CD8-positive, alpha-beta memory T cell (primary cell): ENCODE measurements around the gene SLC38A5. TPM values are rescaled to one million over a fixed set of nuclear protein-coding genes. Genes with fewer than 3 reads are reported as not detected.
"Not testable (repeated sequence)": the region's sequence is repeated elsewhere in the genome, so short reads cannot be mapped to it uniquely, and the experiment has no call there.

Experiments
- CTCF ChIA-PET: fragments of 350-600 bp; sonication (Branson Sonifier 250); formaldehyde crosslinking; loops from one replicate; lab custom pipeline; 2021; ENCODE audit warnings: antibody characterized with exemption; lab: Charles Lee
- POLR2A ChIA-PET: fragments of 350-600 bp; sonication (Branson Sonifier 250); formaldehyde crosslinking; loops from one replicate; lab custom pipeline; 2021; ENCODE audit warnings: antibody characterized with exemption; lab: Charles Lee
- DNase-seq, 5 donors: peaks; one replicate each; pipeline versions ENCODE4 v3.0.0 to v3.0.0-alpha.2; 2020 to 2022; ENCODE audit warnings: mixed read lengths in 1 of 5
- H3K27ac ChIP-seq: one replicate; pipeline ENCODE4 v1.7.0; 2013; ENCODE audit warnings: low read depth, mild to moderate bottlenecking, low read length, moderate library complexity
- H3K27me3 ChIP-seq: 2 replicates; pipeline ENCODE4 v1.7.0; 2013; ENCODE audit warnings: low read length, mild to moderate bottlenecking; ENCODE audit not compliant: insufficient read depth, poor library complexity, severe bottlenecking
- H3K36me3 ChIP-seq: 2 replicates; pipeline ENCODE4 v1.7.0; 2013; ENCODE audit warnings: mild to moderate bottlenecking, low read length, moderate library complexity; ENCODE audit not compliant: insufficient read depth
- H3K4me1 ChIP-seq: 2 replicates; pipeline ENCODE4 v1.7.0; 2013; ENCODE audit warnings: mild to moderate bottlenecking, low read length, moderate library complexity; ENCODE audit not compliant: insufficient read depth
- H3K4me3 ChIP-seq: 2 replicates; pipeline ENCODE4 v1.7.0; 2013; ENCODE audit warnings: mild to moderate bottlenecking, low read length
- H3K9me3 ChIP-seq: 2 replicates; pipeline ENCODE4 v1.7.0; 2013; ENCODE audit warnings: mild to moderate bottlenecking, low read length
- H3K27ac Mint-ChIP-seq, 8 donors: one replicate each; pipeline ENCODE4 v1.8.0; 2020 to 2021; ENCODE audit warnings: mixed read lengths in 8 of 8, mild to moderate bottlenecking in 6 of 8, inconsistent platforms in 3 of 8, moderate library complexity in 3 of 8
- H3K27me3 Mint-ChIP-seq, 2 donors: one replicate each; pipeline ENCODE4 v1.8.0; 2020 to 2021; ENCODE audit warnings: mixed read lengths in 2 of 2, mild to moderate bottlenecking in 1 of 2, moderate library complexity in 1 of 2
- H3K36me3 Mint-ChIP-seq, 3 donors: one replicate each; pipeline ENCODE4 v1.8.0; 2020 to 2021; ENCODE audit warnings: mixed read lengths in 3 of 3, inconsistent platforms in 1 of 3, mild to moderate bottlenecking in 1 of 3
- H3K4me1 Mint-ChIP-seq, 3 donors: one replicate each; pipeline ENCODE4 v1.8.0; 2020 to 2021; ENCODE audit warnings: mixed read lengths in 3 of 3, inconsistent platforms in 1 of 3, mild to moderate bottlenecking in 1 of 3
- H3K4me3 Mint-ChIP-seq, 7 donors: one replicate each; pipeline ENCODE4 v1.8.0; 2020 to 2021; ENCODE audit warnings: mixed read lengths in 7 of 7, mild to moderate bottlenecking in 6 of 7, moderate library complexity in 4 of 7, inconsistent platforms in 2 of 7
- H3K9me3 Mint-ChIP-seq, 5 donors: one replicate each; pipeline ENCODE4 v1.8.0; 2020 to 2022; ENCODE audit warnings: mixed read lengths in 5 of 5, mild to moderate bottlenecking in 3 of 5, moderate library complexity in 2 of 5, inconsistent platforms in 1 of 5
- polyA plus RNA-seq: library from polyadenylated mRNA; unstranded; fragments of 300-500 nt; fragmentation: Illumina TruSeq; gene quantifications from one replicate; pipeline ENCODE4 v1.2.3, GENCODE V29; 2021
- total RNA-seq, 2 experiments: library from RNA; stranded (reverse); gene quantifications; one replicate each; pipeline ENCODE4 v1.2.3, GENCODE V29; 2021

Gene SLC38A5
- total and polyA plus RNA-seq, 3 experiments from 2014 or later = 19.8 to 211 (median 188) TPM

DNA sequence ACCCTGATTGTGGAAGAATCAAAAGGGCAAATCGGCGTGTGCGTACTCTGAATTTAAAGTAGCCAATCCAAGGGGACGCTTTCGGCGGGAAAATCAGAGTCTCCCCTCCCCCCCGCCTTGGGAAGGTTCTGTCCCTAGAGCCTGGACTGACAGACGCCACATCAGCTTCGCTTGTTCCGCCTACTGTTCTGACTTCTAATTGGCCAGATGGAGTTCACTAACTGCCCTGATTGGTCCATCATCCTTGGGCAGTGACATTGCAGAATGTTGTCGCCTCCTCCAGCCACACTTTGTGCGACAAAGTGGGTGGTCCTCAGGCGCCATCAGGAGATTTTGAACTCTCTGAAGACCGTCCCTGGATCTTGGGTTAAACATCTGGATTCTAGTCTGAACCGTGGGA lies 58.2 kb downstream of the SLC38A5 start, which contains the start of gene SSX4B:
TSS of gene SSX4B (minus strand) at position 101 of the 400 bp plus-strand sequence. CDS start 588 bp downstream, outside the sequence.
- H3K27ac Mint-ChIP-seq, POLR2A ChIA-PET, H3K36me3 Mint-ChIP-seq, H3K27ac ChIP-seq, H3K4me1 Mint-ChIP-seq, DNase-seq, H3K36me3 ChIP-seq, H3K9me3 ChIP-seq, H3K4me3 ChIP-seq, H3K4me3 Mint-ChIP-seq, H3K4me1 ChIP-seq, H3K9me3 Mint-ChIP-seq, H3K27me3 ChIP-seq, CTCF ChIA-PET, H3K27me3 Mint-ChIP-seq: not testable (repeated sequence)

Other genes with a start within 250 kb of the SLC38A5 start
- gene SSX1, start 214.9 kb downstream of the SLC38A5 start, total RNA-seq = not detected
- gene SSX1, start 214.9 kb downstream of the SLC38A5 start, polyA plus RNA-seq = not detected
- gene SSX3, start 113.6 kb downstream of the SLC38A5 start, total RNA-seq = not detected
- not detected for gene SSX3, start 113.6 kb downstream of the SLC38A5 start, polyA plus RNA-seq
- not detected for gene SSX4, start 86.7 kb downstream of the SLC38A5 start, total RNA-seq
- not detected for gene SSX4, start 86.7 kb downstream of the SLC38A5 start, polyA plus RNA-seq
- not detected for gene SSX4B, start 58.3 kb downstream of the SLC38A5 start, total RNA-seq
- gene SSX4B, start 58.3 kb downstream of the SLC38A5 start, polyA plus RNA-seq = not detected
- gene FTSJ1, start 5.9 kb upstream of the SLC38A5 start, total RNA-seq = 100 to 1,000 TPM; 105 to 107 TPM
- 69.4 TPM for gene FTSJ1, start 5.9 kb upstream of the SLC38A5 start, polyA plus RNA-seq
- gene PORCN, start 38.7 kb upstream of the SLC38A5 start, total RNA-seq = 10 to 100 TPM; 12.8 to 13.5 TPM
- gene PORCN, start 38.7 kb upstream of the SLC38A5 start, polyA plus RNA-seq = 17.8 TPM
- 100 to 1,000 TPM; 150 to 153 TPM for gene EBP, start 51.5 kb upstream of the SLC38A5 start, total RNA-seq
- 109 TPM for gene EBP, start 51.5 kb upstream of the SLC38A5 start, polyA plus RNA-seq
- 10 to 100 TPM; 14.0 to 15.2 TPM for gene TBC1D25, start 69.5 kb upstream of the SLC38A5 start, total RNA-seq
- 21.5 TPM for gene TBC1D25, start 69.5 kb upstream of the SLC38A5 start, polyA plus RNA-seq
- gene RBM3, start 104.2 kb upstream of the SLC38A5 start, total RNA-seq = 100 to 1,000 TPM; 245 to 255 TPM
- gene RBM3, start 104.2 kb upstream of the SLC38A5 start, polyA plus RNA-seq = 272 TPM
- 10 to 100 TPM; 47.5 to 48.0 TPM for gene WDR13, start 127.2 kb upstream of the SLC38A5 start, total RNA-seq
- 48.3 TPM for gene WDR13, start 127.2 kb upstream of the SLC38A5 start, polyA plus RNA-seq
- 10 to 100 TPM; 81.9 to 84.0 TPM for gene WAS, start 213.5 kb upstream of the SLC38A5 start, total RNA-seq
- gene WAS, start 213.5 kb upstream of the SLC38A5 start, polyA plus RNA-seq = 33.5 TPM
- 10 to 100 TPM; 32.1 to 33.2 TPM for gene SUV39H1, start 226.5 kb upstream of the SLC38A5 start, total RNA-seq
- gene SUV39H1, start 226.5 kb upstream of the SLC38A5 start, polyA plus RNA-seq = 17.2 TPM